CD14-positive monocyte (primary cell): ENCODE measurements around the gene CHMP2B. TPM values are rescaled to one million over a fixed set of nuclear protein-coding genes. Genes with fewer than 3 reads are reported as not detected.

Experiments used
- DNase-seq, 3 donors: peaks; one replicate each; pipeline ENCODE4 v3.0.0-alpha.2; 2011 to 2022
- H2AFZ ChIP-seq: 2 replicates; pipeline ENCODE4 v1.6.0; 2012; ENCODE audit warnings: mild to moderate bottlenecking, low read depth, low read length, inconsistent platforms; ENCODE audit not compliant: insufficient read depth, poor library complexity, severe bottlenecking
- H3K27ac ChIP-seq, 2 donors: 1 replicate in 1 of 2; 2 replicates in 1 of 2; pipeline ENCODE4 v1.5.1; 2012 to 2013; ENCODE audit warnings: low read length in 2 of 2, control low read depth in 1 of 2, inconsistent platforms in 1 of 2, low read depth in 1 of 2, mild to moderate bottlenecking in 1 of 2
- H3K27me3 ChIP-seq, 2 donors: one replicate each; pipeline versions ENCODE4 v1.6.0 to v1.6.1; 2011 to 2013; ENCODE audit warnings: low read length in 2 of 2; ENCODE audit not compliant: control insufficient read depth in 2 of 2, insufficient read depth in 2 of 2
- H3K36me3 ChIP-seq, 2 donors: replicated peaks in 1 of 2; 1 replicate in 1 of 2; 2 replicates in 1 of 2; pipeline versions ENCODE4 v1.5.1 to v1.6.1; 2012 to 2013; ENCODE audit warnings: low read length in 2 of 2, control low read depth in 1 of 2, inconsistent platforms in 1 of 2, mild to moderate bottlenecking in 1 of 2; ENCODE audit not compliant: insufficient read depth in 2 of 2, control insufficient read depth in 1 of 2
- H3K4me1 ChIP-seq, 2 donors: 1 replicate in 1 of 2; 2 replicates in 1 of 2; pipeline versions ENCODE4 v1.5.1 to v1.6.1; 2012 to 2013; ENCODE audit warnings: low read length in 2 of 2, control low read depth in 1 of 2, inconsistent platforms in 1 of 2, mild to moderate bottlenecking in 1 of 2, moderate library complexity in 1 of 2; ENCODE audit not compliant: insufficient read depth in 2 of 2, control insufficient read depth in 1 of 2
- H3K4me2 ChIP-seq: replicated peaks from 2 replicates; pipeline ENCODE3; 2012; ENCODE audit warnings: low read length, moderate library complexity, mild to moderate bottlenecking; ENCODE audit not compliant: poor library complexity, severe bottlenecking; ENCODE audit errors: extremely low read depth
- H3K4me3 ChIP-seq, 3 experiments: fragments of 200-600 bp in 1 of 3; sonication (generic) in 1 of 3; replicated peaks in 1 of 3; 1 replicate in 2 of 3; 2 replicates in 1 of 3; pipeline ENCODE4 v1.5.1; 2011 to 2013; ENCODE audit warnings: low read length in 3 of 3, mild to moderate bottlenecking in 3 of 3, control low read depth in 2 of 3, low read depth in 2 of 3, inconsistent platforms in 1 of 3, moderate library complexity in 1 of 3
- H3K79me2 ChIP-seq: 2 replicates; pipeline ENCODE4 v1.6.0; 2012; ENCODE audit warnings: mild to moderate bottlenecking, control low read depth, inconsistent platforms, low read length, moderate library complexity; ENCODE audit not compliant: insufficient read depth
- H3K9ac ChIP-seq: 2 replicates; pipeline ENCODE4 v1.6.0; 2017; ENCODE audit warnings: low read length, mild to moderate bottlenecking; ENCODE audit not compliant: insufficient read depth, poor library complexity, severe bottlenecking
- H3K9me3 ChIP-seq, 2 donors: replicated peaks in 1 of 2; 1 replicate in 1 of 2; 2 replicates in 1 of 2; pipeline versions ENCODE4 v1.5.1 to v1.6.1; 2012 to 2013; ENCODE audit warnings: low read length in 2 of 2, control low read depth in 1 of 2; ENCODE audit not compliant: control insufficient read depth in 1 of 2, insufficient read depth in 1 of 2
- H4K20me1 ChIP-seq: 2 replicates; pipeline ENCODE4 v1.6.0; 2012; ENCODE audit warnings: mild to moderate bottlenecking, low read length, control low read depth, moderate library complexity; ENCODE audit not compliant: insufficient read depth
- H3K27ac Mint-ChIP-seq, 7 donors: one replicate each; pipeline ENCODE4 v1.8.0; 2020; ENCODE audit warnings: mild to moderate bottlenecking in 7 of 7, mixed read lengths in 7 of 7, moderate library complexity in 6 of 7, inconsistent platforms in 2 of 7
- H3K27me3 Mint-ChIP-seq, 3 donors: one replicate each; pipeline ENCODE4 v1.8.0; 2021 to 2022; ENCODE audit warnings: low read depth in 3 of 3, mild to moderate bottlenecking in 3 of 3, mixed read lengths in 3 of 3, moderate library complexity in 3 of 3, inconsistent platforms in 1 of 3
- H3K36me3 Mint-ChIP-seq, 2 donors: one replicate each; pipeline ENCODE4 v1.8.0; 2020; ENCODE audit warnings: mixed read lengths in 2 of 2, inconsistent platforms in 1 of 2, mild to moderate bottlenecking in 1 of 2
- H3K4me1 Mint-ChIP-seq: one replicate; pipeline ENCODE4 v1.8.0; 2020; ENCODE audit warnings: mild to moderate bottlenecking, mixed read lengths
- H3K4me3 Mint-ChIP-seq, 2 donors: one replicate each; pipeline ENCODE4 v1.8.0; 2020; ENCODE audit warnings: mild to moderate bottlenecking in 2 of 2, mixed read lengths in 2 of 2, moderate library complexity in 1 of 2
- H3K9me3 Mint-ChIP-seq, 7 donors: one replicate each; pipeline ENCODE4 v1.8.0; 2020 to 2022; ENCODE audit warnings: mixed read lengths in 7 of 7, mild to moderate bottlenecking in 6 of 7, moderate library complexity in 6 of 7, inconsistent platforms in 2 of 7
- WGBS: methylation state at CpG from one replicate; pipeline ENCODE4 v1.1.5; 2013; ENCODE audit warnings: missing lambda C conversion rate; ENCODE audit not compliant: insufficient coverage; 5-methylcytosine and 5-hydroxymethylcytosine counted together
- intact Hi-C, 2 donors: fragments of 100-400 bp; cut with micrococcal nuclease; formaldehyde crosslinking; loops; one replicate each; pipeline versions ENCODE4 v1.15.0 to v1.15.1; 2023
- polyA plus RNA-seq, 3 donors: library from polyadenylated mRNA; depleted of rRNA in 1 of 3; unstranded in 2 of 3; stranded (reverse) in 1 of 3; fragments of 300-500 nt in 2 of 3; fragments of >200 nt in 1 of 3; fragmentation: Illumina TruSeq in 2 of 3; gene quantifications; 1 replicate in 2 of 3; 2 replicates in 1 of 3; pipeline ENCODE4 v1.2.3, GENCODE V29; 2012 to 2021
- TF ChIP-seq, protein P1 (sequence below): fragments of 200-600 bp; IDR thresholded peaks from one replicate; pipeline ENCODE4 v1.8.0; 2022; ENCODE audit warnings: antibody characterized with exemption, mild to moderate bottlenecking

The CHMP2B gene
- polyA plus RNA-seq, 3 donors: 20.2 to 67.9 (median 62.1) TPM

DNA sequence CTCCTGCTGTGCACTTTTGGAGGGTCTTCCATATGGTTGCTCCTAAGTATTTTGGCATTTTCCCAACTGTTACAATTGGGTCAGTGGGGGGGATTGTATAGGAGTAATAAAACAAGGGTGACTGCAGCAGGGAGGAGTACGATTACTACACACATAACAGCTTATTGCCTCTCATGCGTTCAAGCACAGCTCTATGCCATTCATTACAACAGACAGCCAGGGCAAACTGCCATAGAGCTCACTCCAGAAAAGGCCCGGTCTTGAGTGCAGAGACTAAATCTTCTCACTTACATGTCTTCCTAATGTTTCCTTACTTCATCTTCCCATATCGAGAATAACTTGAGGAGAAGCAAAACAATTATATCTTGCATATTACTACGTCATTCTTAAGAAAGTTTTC, 1.4 kb upstream of the CHMP2B start:
- Histone ChIP-seq H3K4me3 (no peak overlapping the region), H3K27me3 (no peaks in the 10 kb centered on the region), H3K36me3 (no peaks in the 10 kb centered on the region), H3K9me3 (no peaks in the 10 kb centered on the region), H4K20me1 (peaks cover 7% of the 10 kb centered on the region), H2AFZ (no peak overlapping the region), H3K79me2 (peaks cover 36% of the 10 kb centered on the region), H3K9ac (no peak overlapping the region), H3K4me2 (no peak overlapping the region), H3K27ac (no peak overlapping the region), H3K4me1 (peaks cover 13 to 22% of the 10 kb centered on the region in 2 donors)
- WGBS: 100% methylated on average over 2 of the region's 5 CpGs
- H3K27ac Mint-ChIP-seq: no peak overlapping the region
- H3K4me3 Mint-ChIP-seq: peak overlapping the region in 1 of 2 donors; percentile 2
- H3K36me3 Mint-ChIP-seq: peaks cover 0 to under 1% of the 10 kb centered on the region in 2 donors
- TF ChIP-seq, protein P1, sequence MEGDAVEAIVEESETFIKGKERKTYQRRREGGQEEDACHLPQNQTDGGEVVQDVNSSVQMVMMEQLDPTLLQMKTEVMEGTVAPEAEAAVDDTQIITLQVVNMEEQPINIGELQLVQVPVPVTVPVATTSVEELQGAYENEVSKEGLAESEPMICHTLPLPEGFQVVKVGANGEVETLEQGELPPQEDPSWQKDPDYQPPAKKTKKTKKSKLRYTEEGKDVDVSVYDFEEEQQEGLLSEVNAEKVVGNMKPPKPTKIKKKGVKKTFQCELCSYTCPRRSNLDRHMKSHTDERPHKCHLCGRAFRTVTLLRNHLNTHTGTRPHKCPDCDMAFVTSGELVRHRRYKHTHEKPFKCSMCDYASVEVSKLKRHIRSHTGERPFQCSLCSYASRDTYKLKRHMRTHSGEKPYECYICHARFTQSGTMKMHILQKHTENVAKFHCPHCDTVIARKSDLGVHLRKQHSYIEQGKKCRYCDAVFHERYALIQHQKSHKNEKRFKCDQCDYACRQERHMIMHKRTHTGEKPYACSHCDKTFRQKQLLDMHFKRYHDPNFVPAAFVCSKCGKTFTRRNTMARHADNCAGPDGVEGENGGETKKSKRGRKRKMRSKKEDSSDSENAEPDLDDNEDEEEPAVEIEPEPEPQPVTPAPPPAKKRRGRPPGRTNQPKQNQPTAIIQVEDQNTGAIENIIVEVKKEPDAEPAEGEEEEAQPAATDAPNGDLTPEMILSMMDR: no peak
- no peak for DNase-seq
- H3K9me3 Mint-ChIP-seq: peaks cover 0 to 5% (median 4%) of the 10 kb centered on the region in 7 donors
- H3K27me3 Mint-ChIP-seq: peaks cover 4 to 8% (median 5%) of the 10 kb centered on the region in 3 donors
- intact Hi-C loops: no loop called here
- peaks cover 24% of the 10 kb centered on the region for H3K4me1 Mint-ChIP-seq

DNA sequence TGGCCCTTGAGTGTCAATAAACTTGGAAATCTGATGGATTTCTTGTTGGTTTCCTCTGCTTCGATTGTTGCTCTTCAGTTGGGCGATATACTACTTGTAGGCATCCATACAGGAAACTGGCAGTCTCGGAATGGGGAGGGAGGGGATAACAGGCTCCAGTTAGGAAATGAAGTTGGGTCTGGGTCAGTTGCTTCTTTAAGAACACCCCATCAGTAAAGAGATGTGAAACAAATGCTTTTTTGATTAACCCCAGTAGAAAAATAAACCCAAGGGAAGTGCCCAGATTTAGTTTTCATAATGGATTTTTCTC, 681 bp downstream of the CHMP2B start:
- Histone ChIP-seq H3K4me3 (peak overlapping the region; percentile 83 to 100 (median 91)), H3K27ac (peak overlapping the region; percentile 89 to 98), H4K20me1 (peaks cover 21% of the 10 kb centered on the region), H3K27me3 (no peaks in the 10 kb centered on the region), H3K36me3 (no peaks in the 10 kb centered on the region), H3K9me3 (no peaks in the 10 kb centered on the region), H2AFZ (peak overlapping the region; percentile 98), H3K79me2 (peaks cover 57% of the 10 kb centered on the region), H3K4me2 (peak overlapping the region; percentile 88), H3K9ac (peak overlapping the region; percentile 97), H3K4me1 (peaks cover 13 to 22% of the 10 kb centered on the region in 2 donors)
- peaks cover 6 to 7% of the 10 kb centered on the region in 2 donors for H3K36me3 Mint-ChIP-seq
- peak overlapping the region; percentile 94 to 98 for H3K4me3 Mint-ChIP-seq
- intact Hi-C loops: no loop called here
- H3K4me1 Mint-ChIP-seq: peaks cover 27% of the 10 kb centered on the region
- 0% methylated on average over 2 of the region's 3 CpGs for WGBS
- no peak for DNase-seq
- H3K27ac Mint-ChIP-seq: peak overlapping the region; percentile 97 to 99 (median 98)
- H3K27me3 Mint-ChIP-seq: peaks cover 4 to 8% (median 5%) of the 10 kb centered on the region in 3 donors
- H3K9me3 Mint-ChIP-seq: peaks cover 0 to 4% (median 2%) of the 10 kb centered on the region in 7 donors
- TF ChIP-seq, protein P1: no peak
